ENCODE measurements around the gene RNF20. TPM values are rescaled to one million over a fixed set of nuclear protein-coding genes. Genes with fewer than 3 reads are reported as not detected.

RNF20 gene
- total and polyA plus RNA-seq, 2 donors (not counting 3 experiments of a cell fraction or from before 2014, with no cell fraction given): 6.1 to 33.7 TPM

- Histone ChIP-seq H2AFZ (ENCODE audit: low read depth, low read length) (no peak overlapping the region), H3K4me2 (ENCODE audit: insufficient read depth, low read length) (no peak overlapping the region), H3K36me3 (ENCODE audit: control insufficient read depth in 2 of 2, extremely low read depth in 1 of 2, insufficient read depth in 2 of 2, low read length in 2 of 2) (no peaks in the 10 kb centered on the region), H3K9me1 (replicated peaks; ENCODE audit: control insufficient read depth, extremely low read depth, insufficient read depth, low read length) (no peaks in the 10 kb centered on the region), H4K20me1 (replicated peaks; ENCODE audit: control insufficient read depth, extremely low read depth, insufficient read depth, low read length) (no peaks in the 10 kb centered on the region), H3K4me1 (ENCODE audit: control insufficient read depth, extremely low read depth, insufficient read depth, low read length) (no peaks in the 10 kb centered on the region), H3K4me3 (replicated peaks in 1 of 3; ENCODE audit: insufficient read depth in 1 of 3, low read depth in 1 of 3, low read length in 3 of 3) (no peak overlapping the region), H3K9ac (replicated peaks; ENCODE audit: extremely low read depth, insufficient read depth, low read length) (no peak overlapping the region), H3K27ac (ENCODE audit: insufficient read depth, low read depth, low read length) (no peak overlapping the region), H3K79me2 (ENCODE audit: control insufficient read depth, insufficient read depth, low read length) (no peaks in the 10 kb centered on the region), H3K9me3 (replicated peaks; ENCODE audit: control insufficient read depth, insufficient read depth, low read length) (no peaks in the 10 kb centered on the region), H3K27me3 (ENCODE audit: control insufficient read depth in 2 of 2, insufficient read depth in 2 of 2, low read length in 2 of 2) (no peaks in the 10 kb centered on the region)
- DNase-seq (ENCODE audit: low read depth, low spot score) (no peak), FAIRE-seq (no peak)
- ChIA-PET POLR2A (no interaction called here), CTCF (no interaction called here)
- TF ChIP-seq MYC (IDR thresholded peaks at IDR 0.05; ENCODE audit: low read depth, low read length) (no peak), JUN (IDR thresholded peaks at IDR 0.05; ENCODE audit: borderline replicate concordance, insufficient read depth, insufficient read length, low read depth) (no peak), CTCF (IDR thresholded peaks at IDR 0.05; ENCODE audit: extremely low read depth in 1 of 2, insufficient read depth in 1 of 2, low read depth in 1 of 2, low read length in 2 of 2) (no peak), POLR2AphosphoS5 (IDR thresholded peaks at IDR 0.05; ENCODE audit: insufficient read depth, low read depth, low read length) (no peak), GATA2 (IDR thresholded peaks at IDR 0.05; ENCODE audit: insufficient read depth, insufficient read length, low read depth, low read length) (no peak), EZH2 (IDR thresholded peaks at IDR 0.05; ENCODE audit: borderline replicate concordance, low read depth, low read length, severe bottlenecking) (no peak), POLR2A (IDR thresholded peaks at IDR 0.05; ENCODE audit: low read depth, low read length) (no peak), FOS (IDR thresholded peaks at IDR 0.05; ENCODE audit: borderline replicate concordance, insufficient read depth, low read length) (no peak), MAX (IDR thresholded peaks at IDR 0.05; ENCODE audit: insufficient read depth, insufficient read length) (no peak)
- no TSS peak for BruUV-seq (replicated peaks)
- intact Hi-C loops (cut with micrococcal nuclease) (no loop called here), dilution Hi-C loops (cut with MboI; ENCODE audit: extremely low pct_ligation_motif_present, low sequenced_read_pairs) (no loop called here)
These were observed 22.6 kb upstream of the RNF20 start for GRCh38 chr9:101511009-101511408.
